Endodermal cell (in vitro differentiated cells): ENCODE measurements around the gene PIP5K1B. TPM values are rescaled to one million over a fixed set of nuclear protein-coding genes. Genes with fewer than 3 reads are reported as not detected.

Experiments
- DNase-seq: peaks from one replicate; pipeline ENCODE4 v3.0.0-alpha.2; 2017
- H3K27ac ChIP-seq: 2 replicates; pipeline ENCODE4 v1.5.1; 2013; ENCODE audit warnings: mild to moderate bottlenecking, low read depth, low read length, moderate library complexity
- H3K27me3 ChIP-seq: 2 replicates; pipeline ENCODE4 v1.6.1; 2013; ENCODE audit warnings: mild to moderate bottlenecking, low read length, moderate library complexity; ENCODE audit not compliant: insufficient read depth, control insufficient read depth, poor library complexity, severe bottlenecking
- H3K36me3 ChIP-seq: 2 replicates; pipeline ENCODE4 v1.7.0; 2013; ENCODE audit warnings: mild to moderate bottlenecking, low read length, moderate library complexity; ENCODE audit not compliant: control insufficient read depth, insufficient read depth
- H3K4me1 ChIP-seq: one replicate; pipeline ENCODE4 v1.7.0; 2013; ENCODE audit warnings: low read length; ENCODE audit not compliant: control insufficient read depth, insufficient read depth
- H3K4me3 ChIP-seq: 2 replicates; pipeline ENCODE4 v1.5.1; 2013; ENCODE audit warnings: mild to moderate bottlenecking, low read length, moderate library complexity
- H3K9ac ChIP-seq: 2 replicates; pipeline ENCODE4 v1.6.1; 2013; ENCODE audit warnings: mild to moderate bottlenecking, low read length, moderate library complexity; ENCODE audit not compliant: poor library complexity, severe bottlenecking; ENCODE audit errors: extremely low read depth
- H3K9me3 ChIP-seq: 2 replicates; pipeline ENCODE4 v1.6.1; 2013; ENCODE audit warnings: mild to moderate bottlenecking, low read length, moderate library complexity; ENCODE audit not compliant: control insufficient read depth
- H3K27ac Mint-ChIP-seq: 2 replicates; pipeline ENCODE4 v1.8.0; 2020; ENCODE audit warnings: mixed read lengths
- H3K27me3 Mint-ChIP-seq: 2 replicates; pipeline ENCODE4 v1.8.0; 2021; ENCODE audit warnings: mild to moderate bottlenecking, mixed read lengths; ENCODE audit not compliant: insufficient read depth
- H3K36me3 Mint-ChIP-seq: 2 replicates; pipeline ENCODE4 v1.8.0; 2020; ENCODE audit warnings: low read depth, mixed read lengths
- H3K4me1 Mint-ChIP-seq: 2 replicates; pipeline ENCODE4 v1.8.0; 2020; ENCODE audit warnings: mixed read lengths
- H3K4me3 Mint-ChIP-seq: 2 replicates; pipeline ENCODE4 v1.8.0; 2020; ENCODE audit warnings: mild to moderate bottlenecking, moderate library complexity, mixed read lengths
- H3K9me3 Mint-ChIP-seq: 2 replicates; pipeline ENCODE4 v1.8.0; 2020; ENCODE audit warnings: mild to moderate bottlenecking, mixed read lengths
- WGBS, 2 experiments: methylation state at CpG; one replicate each; pipeline versions ENCODE4 v1.1.5 to v1.1.7; 2013; ENCODE audit warnings: missing lambda C conversion rate in 2 of 2, mixed read lengths in 1 of 2; ENCODE audit not compliant: insufficient coverage in 1 of 2, insufficient read length in 1 of 2; 5-methylcytosine and 5-hydroxymethylcytosine counted together
- total RNA-seq, 2 donors: library from RNA; stranded (reverse); fragmentation: NEBNext Ultra II Directional in 1 of 2; extraction: Animal tissue kit (Norgen Biotek cat#: 25700) in 1 of 2; gene quantifications; 2 replicates in 1 of 2; 3 replicates in 1 of 2; pipeline ENCODE4 v1.2.1, GENCODE V29; 2021
- TF ChIP-seq, protein P1 (sequence below): fragments of 200-600 bp; sonication (generic); conservative IDR thresholded peaks from 2 replicates; pipeline ENCODE4 v1.5.0; 2021; ENCODE audit warnings: antibody characterized with exemption, mild to moderate bottlenecking

Gene PIP5K1B
- total RNA-seq, 2 donors from 2014 or later = 8.5 to 10.2 TPM

- Histone ChIP-seq H3K9ac (no peak overlapping the region), H3K36me3 (no peaks in the 10 kb centered on the region), H3K27me3 (no peaks in the 10 kb centered on the region), H3K4me1 (peaks cover 3% of the 10 kb centered on the region), H3K4me3 (no peak overlapping the region), H3K27ac (no peak overlapping the region), H3K9me3 (no peaks in the 10 kb centered on the region)
- Mint-ChIP-seq H3K4me1 (no peaks in the 10 kb centered on the region), H3K27me3 (no peaks in the 10 kb centered on the region), H3K36me3 (no peaks in the 10 kb centered on the region), H3K27ac (no peak overlapping the region), H3K4me3 (no peak overlapping the region), H3K9me3 (no peaks in the 10 kb centered on the region)
- TF ChIP-seq, protein P1, sequence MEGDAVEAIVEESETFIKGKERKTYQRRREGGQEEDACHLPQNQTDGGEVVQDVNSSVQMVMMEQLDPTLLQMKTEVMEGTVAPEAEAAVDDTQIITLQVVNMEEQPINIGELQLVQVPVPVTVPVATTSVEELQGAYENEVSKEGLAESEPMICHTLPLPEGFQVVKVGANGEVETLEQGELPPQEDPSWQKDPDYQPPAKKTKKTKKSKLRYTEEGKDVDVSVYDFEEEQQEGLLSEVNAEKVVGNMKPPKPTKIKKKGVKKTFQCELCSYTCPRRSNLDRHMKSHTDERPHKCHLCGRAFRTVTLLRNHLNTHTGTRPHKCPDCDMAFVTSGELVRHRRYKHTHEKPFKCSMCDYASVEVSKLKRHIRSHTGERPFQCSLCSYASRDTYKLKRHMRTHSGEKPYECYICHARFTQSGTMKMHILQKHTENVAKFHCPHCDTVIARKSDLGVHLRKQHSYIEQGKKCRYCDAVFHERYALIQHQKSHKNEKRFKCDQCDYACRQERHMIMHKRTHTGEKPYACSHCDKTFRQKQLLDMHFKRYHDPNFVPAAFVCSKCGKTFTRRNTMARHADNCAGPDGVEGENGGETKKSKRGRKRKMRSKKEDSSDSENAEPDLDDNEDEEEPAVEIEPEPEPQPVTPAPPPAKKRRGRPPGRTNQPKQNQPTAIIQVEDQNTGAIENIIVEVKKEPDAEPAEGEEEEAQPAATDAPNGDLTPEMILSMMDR = no peak
- DNase-seq = no peak
- 95 to 100% methylated on average over 3 of the region's 3 CpGs for WGBS, 2 experiments
Measured at GRCh38 chr9:68805890-68806517, 101.0 kb downstream of the PIP5K1B start.

DNA sequence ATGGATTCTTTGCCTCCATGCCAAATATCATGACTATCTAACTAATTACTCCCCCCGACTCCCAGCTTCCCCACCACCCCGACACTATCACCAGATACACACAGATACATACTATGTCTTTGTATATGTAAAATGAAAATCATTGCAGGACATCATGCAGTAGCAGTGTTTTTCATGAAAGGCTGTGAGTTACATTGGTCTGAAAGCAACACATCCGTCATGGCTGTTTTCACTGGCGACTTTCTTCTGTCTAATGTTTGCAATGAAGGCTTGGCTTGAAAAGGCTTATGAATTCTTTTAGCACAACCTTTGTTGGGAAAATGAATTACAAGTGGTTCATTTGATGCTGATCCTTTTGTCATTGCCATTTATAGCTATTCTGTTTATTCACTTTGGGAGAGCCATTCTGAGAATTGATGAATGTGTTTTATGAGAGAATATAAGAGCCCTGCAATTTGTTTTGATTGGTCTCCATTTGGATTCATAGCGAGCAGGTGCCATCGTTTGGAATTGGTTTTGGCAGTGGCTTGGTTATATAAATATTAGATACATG, 103.4 kb downstream of the PIP5K1B start:
- Mint-ChIP-seq H3K27me3 (no peaks in the 10 kb centered on the region), H3K27ac (no peak overlapping the region)
- 84 to 95% methylated on average over 2 to 4 of the region's 6 CpGs for WGBS, 2 experiments

DNA sequence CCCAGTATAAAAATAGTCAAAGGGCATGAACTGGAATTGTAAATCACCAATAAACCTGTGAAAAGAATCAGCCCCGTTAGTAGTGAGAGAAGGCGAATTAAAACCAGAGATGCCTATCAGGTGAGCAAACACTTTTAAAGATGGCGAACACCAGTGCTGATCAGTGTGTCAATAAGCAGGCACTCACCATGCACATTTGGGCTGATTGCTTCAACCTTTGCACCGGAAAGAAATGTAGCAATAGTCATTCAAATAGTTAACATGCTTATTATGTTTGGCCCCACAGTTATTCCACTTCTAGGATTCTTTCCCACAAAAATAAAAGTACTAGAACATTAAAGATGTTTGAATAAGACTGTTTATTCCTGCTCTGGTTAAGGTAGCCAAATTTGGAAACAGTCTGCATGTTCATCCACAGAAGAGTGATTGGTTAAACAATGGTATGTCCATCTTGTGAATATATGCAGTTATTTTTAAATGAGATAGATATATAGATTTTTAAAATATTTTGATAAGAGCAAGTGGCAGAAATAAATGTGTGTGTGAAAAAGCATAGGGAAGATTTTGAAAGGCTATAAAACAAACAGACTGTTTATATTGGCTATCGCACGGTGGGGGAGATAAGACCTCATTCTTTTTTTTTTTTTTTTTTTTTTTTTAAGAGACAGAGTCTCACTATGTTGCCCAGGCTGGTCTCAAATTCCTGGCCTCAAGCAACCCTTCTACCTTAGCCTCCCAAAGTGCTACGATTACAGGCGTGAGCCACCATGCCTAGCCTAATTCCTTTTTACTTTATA, 112.2 kb downstream of the PIP5K1B start:
- DNase-seq = no peak
- no peak overlapping the region for H3K4me3 ChIP-seq
- 92 to 100% methylated on average over 7 to 8 of the region's 8 CpGs for WGBS, 2 experiments
- TF ChIP-seq, protein P1 = no peak
- Mint-ChIP-seq H3K36me3 (peaks cover 2% of the 10 kb centered on the region), H3K27me3 (no peaks in the 10 kb centered on the region), H3K4me3 (no peak overlapping the region), H3K27ac (no peak overlapping the region), H3K4me1 (peaks cover 12% of the 10 kb centered on the region), H3K9me3 (no peaks in the 10 kb centered on the region)
- no peak overlapping the region for H3K27ac ChIP-seq
- H3K9me3 ChIP-seq = no peaks in the 10 kb centered on the region
- H3K36me3 ChIP-seq = peaks cover 10% of the 10 kb centered on the region
- no peaks in the 10 kb centered on the region for H3K27me3 ChIP-seq
- H3K4me1 ChIP-seq = no peaks in the 10 kb centered on the region
- H3K9ac ChIP-seq = no peak overlapping the region

More for the DNA sequence above, 103.4 kb downstream of the PIP5K1B start:
- Histone ChIP-seq H3K9me3 (no peaks in the 10 kb centered on the region), H3K27me3 (no peaks in the 10 kb centered on the region), H3K27ac (no peak overlapping the region), H3K4me3 (no peak overlapping the region), H3K4me1 (peaks cover 3% of the 10 kb centered on the region), H3K36me3 (no peaks in the 10 kb centered on the region), H3K9ac (no peak overlapping the region)
- Mint-ChIP-seq H3K36me3 (no peaks in the 10 kb centered on the region), H3K4me1 (no peaks in the 10 kb centered on the region), H3K9me3 (no peaks in the 10 kb centered on the region), H3K4me3 (no peak overlapping the region)
- no peak for DNase-seq
- TF ChIP-seq, protein P1 = no peak
